ENCODE results near the gene SERPINB6. TPM values are rescaled to one million over a fixed set of nuclear protein-coding genes. Genes with fewer than 3 reads are reported as not detected.

Gene SERPINB6
- total RNA-seq, 4 donors from 2014 or later = 76.6 to 95.7 (median 84.4) TPM

DNA sequence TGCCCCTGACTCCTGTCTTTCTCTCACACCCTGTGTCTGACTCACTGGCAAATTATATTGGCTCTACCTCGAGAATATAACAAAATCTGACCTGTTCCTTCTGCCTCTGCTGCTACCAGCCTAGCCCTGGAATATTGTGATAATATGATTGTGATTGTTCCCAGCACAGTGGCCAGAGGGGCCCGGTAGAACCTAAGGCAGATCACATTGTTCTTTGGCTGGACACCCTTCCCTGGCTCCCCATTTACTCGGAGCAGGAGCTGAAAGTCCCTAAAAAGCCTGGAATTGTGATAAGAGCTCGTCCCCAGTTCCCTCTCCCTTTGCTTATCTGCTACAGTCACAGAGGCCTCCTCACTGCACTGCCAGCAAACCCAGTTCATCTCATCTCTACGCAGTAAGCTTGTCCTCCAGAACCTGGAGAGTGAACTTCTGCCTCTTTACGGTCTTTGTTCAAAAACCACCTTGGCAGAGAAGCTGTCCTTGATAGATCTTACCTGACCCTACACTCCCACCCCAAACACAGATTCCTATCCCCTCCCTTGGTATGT is 21.8 kb downstream of the SERPINB6 start:
- Histone ChIP-seq H3K9me3 (no peaks in the 10 kb centered on the region), H3K27ac (no peak overlapping the region), H3K36me3 (peaks cover 6 to 75% (median 10%) of the 10 kb centered on the region in 3 donors), H3K4me3 (no peak overlapping the region), H3K27me3 (no peaks in the 10 kb centered on the region), H3K4me1 (peaks cover 4 to 11% (median 5%) of the 10 kb centered on the region in 3 donors)
- TF ChIP-seq POLR2A (IDR thresholded peaks at IDR 0.05) = no peak
- TF ChIP-seq, protein P1, sequence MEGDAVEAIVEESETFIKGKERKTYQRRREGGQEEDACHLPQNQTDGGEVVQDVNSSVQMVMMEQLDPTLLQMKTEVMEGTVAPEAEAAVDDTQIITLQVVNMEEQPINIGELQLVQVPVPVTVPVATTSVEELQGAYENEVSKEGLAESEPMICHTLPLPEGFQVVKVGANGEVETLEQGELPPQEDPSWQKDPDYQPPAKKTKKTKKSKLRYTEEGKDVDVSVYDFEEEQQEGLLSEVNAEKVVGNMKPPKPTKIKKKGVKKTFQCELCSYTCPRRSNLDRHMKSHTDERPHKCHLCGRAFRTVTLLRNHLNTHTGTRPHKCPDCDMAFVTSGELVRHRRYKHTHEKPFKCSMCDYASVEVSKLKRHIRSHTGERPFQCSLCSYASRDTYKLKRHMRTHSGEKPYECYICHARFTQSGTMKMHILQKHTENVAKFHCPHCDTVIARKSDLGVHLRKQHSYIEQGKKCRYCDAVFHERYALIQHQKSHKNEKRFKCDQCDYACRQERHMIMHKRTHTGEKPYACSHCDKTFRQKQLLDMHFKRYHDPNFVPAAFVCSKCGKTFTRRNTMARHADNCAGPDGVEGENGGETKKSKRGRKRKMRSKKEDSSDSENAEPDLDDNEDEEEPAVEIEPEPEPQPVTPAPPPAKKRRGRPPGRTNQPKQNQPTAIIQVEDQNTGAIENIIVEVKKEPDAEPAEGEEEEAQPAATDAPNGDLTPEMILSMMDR (IDR thresholded peaks at IDR 0.05) = no peak
- DNase-seq = no peak
- intact Hi-C loops (cut with DNase I) = no loop called here
- 87 to 89% methylated on average over 6 of the region's 6 CpGs for WGBS, 2 donors

DNA sequence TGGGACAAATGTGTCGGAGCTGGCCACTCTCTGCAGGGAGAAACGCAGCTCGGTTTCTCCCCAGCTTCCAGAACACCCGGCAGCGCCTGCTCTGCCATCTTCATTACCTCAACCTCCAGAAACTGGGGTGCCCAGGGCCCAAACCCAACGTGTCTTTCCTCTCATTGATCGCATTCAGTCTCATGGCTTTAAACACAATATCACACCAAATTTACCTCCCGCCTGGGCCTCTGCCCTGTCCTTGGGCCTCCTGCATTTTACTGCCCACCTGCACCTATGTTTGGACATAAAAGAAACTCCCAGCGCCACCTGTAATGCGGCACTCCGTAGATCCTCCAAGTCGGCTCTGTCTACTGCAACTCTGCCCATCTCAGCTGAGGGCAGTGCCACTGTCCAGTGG is 22.2 kb downstream of the SERPINB6 start:
- intact Hi-C loops (cut with DNase I) = no loop called here
- H3K27me3 ChIP-seq = no peaks in the 10 kb centered on the region
- no peak overlapping the region for H3K27ac ChIP-seq
- 89 to 93% methylated on average over 12 of the region's 12 CpGs for WGBS, 2 donors
- peaks cover 4 to 11% (median 5%) of the 10 kb centered on the region in 3 donors for H3K4me1 ChIP-seq
- no peak overlapping the region for H3K4me3 ChIP-seq
- DNase-seq = no peak
- H3K36me3 ChIP-seq = peaks cover 6 to 70% (median 10%) of the 10 kb centered on the region in 3 donors
- no peaks in the 10 kb centered on the region for H3K9me3 ChIP-seq
- no peak for TF ChIP-seq POLR2A (IDR thresholded peaks at IDR 0.05)
- TF ChIP-seq, protein P1 (IDR thresholded peaks at IDR 0.05) = no peak

DNA sequence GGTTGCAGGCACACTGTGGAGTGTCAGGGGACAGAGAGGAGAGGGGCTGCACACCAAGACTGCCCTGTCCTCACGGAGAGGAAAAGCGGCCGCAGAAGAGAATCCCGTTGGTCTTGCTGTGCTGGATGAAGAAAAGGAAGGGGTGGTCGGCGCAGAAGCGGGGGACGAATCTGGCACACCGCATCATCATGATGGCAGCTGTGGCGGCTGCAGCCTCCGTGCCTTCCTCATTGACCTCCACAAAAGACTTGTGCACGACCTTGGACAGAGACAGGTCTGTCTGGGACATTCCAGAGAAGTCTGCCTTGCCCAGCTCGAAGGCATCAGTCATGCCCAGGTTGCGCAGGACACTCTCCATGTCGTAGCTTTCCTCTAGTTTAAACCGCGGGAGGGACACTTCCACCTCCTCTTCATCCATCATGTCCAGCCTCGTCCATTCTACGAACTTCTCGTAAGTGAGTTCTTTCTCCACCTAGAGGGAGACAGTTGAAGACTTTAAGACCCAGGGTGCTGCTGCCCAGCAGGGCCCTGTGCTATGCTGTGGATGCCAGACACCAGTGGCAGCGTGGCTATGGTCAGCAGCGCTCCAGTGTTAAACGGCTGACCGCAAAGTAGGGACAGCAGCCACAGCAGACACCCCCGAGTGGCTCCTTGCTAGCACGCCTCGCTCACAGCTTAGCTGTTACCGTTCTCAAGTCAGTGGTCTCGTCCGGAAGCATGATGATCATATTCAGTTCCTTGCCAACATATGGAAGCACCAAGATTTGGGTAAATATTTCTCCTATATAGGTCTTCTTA is 22.9 kb downstream of the SERPINB6 start:
- H3K27me3 ChIP-seq = no peaks in the 10 kb centered on the region
- H3K36me3 ChIP-seq = peaks cover 6 to 63% (median 10%) of the 10 kb centered on the region in 3 donors
- DNase-seq = no peak
- H3K9me3 ChIP-seq = no peaks in the 10 kb centered on the region
- H3K27ac ChIP-seq = no peak overlapping the region
- H3K4me3 ChIP-seq = no peak overlapping the region
- 91 to 94% methylated on average over 21 to 25 of the region's 30 CpGs for WGBS, 2 donors
- intact Hi-C loops (cut with DNase I) = no loop called here
- peaks cover 4 to 13% (median 5%) of the 10 kb centered on the region in 3 donors for H3K4me1 ChIP-seq
- TF ChIP-seq, protein P1 (IDR thresholded peaks at IDR 0.05) = no peak
- no peak for TF ChIP-seq POLR2A (IDR thresholded peaks at IDR 0.05)

DNA sequence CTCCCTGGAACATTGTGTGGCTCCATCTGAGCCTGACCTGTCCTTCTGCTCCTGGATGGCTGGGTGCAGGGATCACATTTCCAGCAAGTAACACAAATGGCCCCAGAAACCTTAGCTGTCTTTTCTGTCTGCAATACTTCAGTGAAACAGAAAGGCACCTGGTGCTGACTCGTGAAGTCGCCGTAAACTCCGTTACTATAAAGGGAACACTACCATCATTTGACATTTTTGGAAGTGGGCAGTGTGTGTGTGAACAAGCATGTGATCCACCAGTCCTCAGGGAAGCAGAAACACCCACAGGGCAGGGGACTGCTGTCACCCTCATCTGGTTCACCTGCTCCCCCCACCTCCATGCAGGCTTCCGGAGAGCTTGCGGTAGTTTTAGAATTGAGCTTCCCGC is 23.9 kb downstream of the SERPINB6 start:
- intact Hi-C loops (cut with DNase I) = no loop called here
- H3K9me3 ChIP-seq = no peaks in the 10 kb centered on the region
- no peak for DNase-seq
- no peak overlapping the region for H3K4me3 ChIP-seq
- TF ChIP-seq, protein P1 (IDR thresholded peaks at IDR 0.05) = no peak
- no peak for TF ChIP-seq POLR2A (IDR thresholded peaks at IDR 0.05)
- no peak overlapping the region for H3K27ac ChIP-seq
- H3K4me1 ChIP-seq = peaks cover under 1 to 15% (median 3%) of the 10 kb centered on the region in 3 donors
- H3K27me3 ChIP-seq = no peaks in the 10 kb centered on the region
- 94 to 100% methylated on average over 1 to 7 of the region's 7 CpGs for WGBS, 2 donors
- peaks cover 6 to 59% (median 10%) of the 10 kb centered on the region in 3 donors for H3K36me3 ChIP-seq

DNA sequence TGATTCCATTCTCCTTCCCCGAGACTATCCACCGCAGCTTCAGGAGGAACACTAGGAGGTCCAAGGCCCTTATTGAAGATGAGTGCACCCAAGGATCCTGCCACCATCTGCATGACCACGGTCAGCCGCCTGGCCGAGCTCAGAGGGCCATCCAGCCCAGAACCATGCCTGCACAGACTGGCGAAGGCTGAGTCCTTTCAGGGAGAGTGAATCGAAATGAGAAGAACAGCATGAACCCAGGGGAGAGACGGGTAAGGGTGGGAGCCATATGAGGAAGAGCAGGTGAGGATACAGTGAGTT is 26.3 kb downstream of the SERPINB6 start:
- H3K9me3 ChIP-seq = no peaks in the 10 kb centered on the region
- no peak for TF ChIP-seq POLR2A (IDR thresholded peaks at IDR 0.05)
- TF ChIP-seq, protein P1 (IDR thresholded peaks at IDR 0.05) = no peak
- intact Hi-C loops (cut with DNase I) = no loop called here
- peaks cover 6 to 41% (median 10%) of the 10 kb centered on the region in 3 donors for H3K36me3 ChIP-seq
- H3K27me3 ChIP-seq = no peaks in the 10 kb centered on the region
- no peak overlapping the region for H3K4me3 ChIP-seq
- 86 to 91% methylated on average over 6 to 7 of the region's 8 CpGs for WGBS, 2 donors
- DNase-seq = no peak
- H3K4me1 ChIP-seq = peaks cover 0 to 14% (median 0%) of the 10 kb centered on the region in 3 donors
- H3K27ac ChIP-seq = no peak overlapping the region

Data from esophagus squamous epithelium (tissue), 5 donors.